ENCODE data around the gene VSIG10L2.

DNA sequence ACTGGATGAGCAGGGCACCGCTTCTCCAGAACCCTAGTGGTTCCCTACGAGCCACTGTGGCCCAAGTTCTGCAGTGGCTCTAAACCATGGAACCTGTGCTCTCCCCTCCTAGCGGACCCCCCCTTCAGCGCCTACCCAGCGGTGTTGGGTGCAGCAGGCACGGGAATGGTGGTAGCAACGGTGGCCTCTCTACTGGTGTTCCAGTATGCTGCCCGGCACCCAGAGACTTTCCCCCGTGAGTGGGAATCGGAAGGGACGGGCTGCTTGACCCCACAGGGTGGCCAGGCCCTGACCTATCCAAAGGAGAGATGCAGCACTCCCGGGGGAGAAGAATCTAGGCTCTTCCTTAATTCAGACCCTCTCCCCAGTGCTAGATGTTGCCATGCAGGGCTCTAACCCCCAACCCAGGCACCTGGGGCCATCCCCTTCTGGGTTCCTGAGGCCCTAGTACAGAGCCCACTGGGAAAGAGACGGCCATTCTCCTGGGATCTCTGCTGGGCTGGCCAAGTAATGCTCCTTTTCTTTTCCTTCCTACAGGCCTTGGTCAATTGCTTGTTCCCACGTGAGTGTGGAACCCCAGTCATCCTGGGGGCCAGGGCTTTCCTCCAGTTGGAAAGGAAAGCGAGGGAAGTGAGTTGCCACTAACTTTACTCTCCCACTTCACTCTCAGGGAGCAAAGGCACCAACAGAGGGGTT is 9.2 kb downstream of the VSIG10L2 start:
- TF ChIP-seq, protein P1, sequence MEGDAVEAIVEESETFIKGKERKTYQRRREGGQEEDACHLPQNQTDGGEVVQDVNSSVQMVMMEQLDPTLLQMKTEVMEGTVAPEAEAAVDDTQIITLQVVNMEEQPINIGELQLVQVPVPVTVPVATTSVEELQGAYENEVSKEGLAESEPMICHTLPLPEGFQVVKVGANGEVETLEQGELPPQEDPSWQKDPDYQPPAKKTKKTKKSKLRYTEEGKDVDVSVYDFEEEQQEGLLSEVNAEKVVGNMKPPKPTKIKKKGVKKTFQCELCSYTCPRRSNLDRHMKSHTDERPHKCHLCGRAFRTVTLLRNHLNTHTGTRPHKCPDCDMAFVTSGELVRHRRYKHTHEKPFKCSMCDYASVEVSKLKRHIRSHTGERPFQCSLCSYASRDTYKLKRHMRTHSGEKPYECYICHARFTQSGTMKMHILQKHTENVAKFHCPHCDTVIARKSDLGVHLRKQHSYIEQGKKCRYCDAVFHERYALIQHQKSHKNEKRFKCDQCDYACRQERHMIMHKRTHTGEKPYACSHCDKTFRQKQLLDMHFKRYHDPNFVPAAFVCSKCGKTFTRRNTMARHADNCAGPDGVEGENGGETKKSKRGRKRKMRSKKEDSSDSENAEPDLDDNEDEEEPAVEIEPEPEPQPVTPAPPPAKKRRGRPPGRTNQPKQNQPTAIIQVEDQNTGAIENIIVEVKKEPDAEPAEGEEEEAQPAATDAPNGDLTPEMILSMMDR (conservative IDR thresholded peaks at IDR 0.05): no peak
- no peak for TF ChIP-seq EZH2 (IDR thresholded peaks at IDR 0.05; ENCODE audit: low read depth)
